ENCODE data around the gene EXD3.
"Not testable (repeated sequence)": the region's sequence is repeated elsewhere in the genome, so short reads cannot be mapped to it uniquely, and the experiment has no call there.

Gene EXD3

DNA sequence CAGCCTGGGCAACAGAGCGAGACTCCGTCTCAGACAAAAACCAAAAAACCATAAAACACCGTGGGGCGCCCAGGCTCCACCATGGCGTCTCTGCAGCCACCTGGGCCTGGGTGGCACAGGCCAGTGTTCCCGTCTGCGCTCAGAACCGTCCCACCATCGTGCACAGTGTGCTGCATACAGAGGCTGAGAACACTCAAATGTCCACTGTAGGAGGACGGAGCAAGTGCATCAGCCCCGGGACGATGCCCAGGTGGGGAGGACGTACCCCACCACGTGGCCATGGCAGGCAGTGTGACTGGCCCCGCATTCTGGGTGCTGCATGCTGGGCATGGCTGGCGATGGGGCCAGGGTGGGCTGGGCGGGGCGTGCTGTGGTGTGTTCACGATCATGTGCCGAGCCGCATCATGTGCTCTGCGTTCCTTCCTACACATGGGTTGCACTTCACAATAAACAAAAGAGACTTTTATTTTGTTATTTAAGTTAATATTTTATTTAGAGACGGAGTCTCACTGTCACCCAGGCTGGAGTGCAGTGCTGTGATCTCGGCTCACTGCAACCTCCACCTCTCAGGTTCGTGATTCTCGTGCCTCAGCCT lies 37.8 kb downstream of the EXD3 start:
- no peaks in the 10 kb centered on the region for H3K4me1 ChIP-seq (ENCODE audit: insufficient read depth, low read length)
- WGBS: 95% methylated on average over 25 of the region's 26 CpGs
- H3K4me3 ChIP-seq (ENCODE audit: low read length): no peak overlapping the region
- H3K9me3 ChIP-seq (ENCODE audit: insufficient read depth, low read depth, low read length): no peaks in the 10 kb centered on the region
- H3K27ac ChIP-seq (ENCODE audit: low read depth, low read length): no peak overlapping the region
- H3K27me3 ChIP-seq (ENCODE audit: insufficient read depth, low read length): no peaks in the 10 kb centered on the region
- no peak overlapping the region for H3K9ac ChIP-seq (ENCODE audit: low read depth, low read length)
- H3K36me3 ChIP-seq (ENCODE audit: insufficient read depth, low read length): no peaks in the 10 kb centered on the region

DNA sequence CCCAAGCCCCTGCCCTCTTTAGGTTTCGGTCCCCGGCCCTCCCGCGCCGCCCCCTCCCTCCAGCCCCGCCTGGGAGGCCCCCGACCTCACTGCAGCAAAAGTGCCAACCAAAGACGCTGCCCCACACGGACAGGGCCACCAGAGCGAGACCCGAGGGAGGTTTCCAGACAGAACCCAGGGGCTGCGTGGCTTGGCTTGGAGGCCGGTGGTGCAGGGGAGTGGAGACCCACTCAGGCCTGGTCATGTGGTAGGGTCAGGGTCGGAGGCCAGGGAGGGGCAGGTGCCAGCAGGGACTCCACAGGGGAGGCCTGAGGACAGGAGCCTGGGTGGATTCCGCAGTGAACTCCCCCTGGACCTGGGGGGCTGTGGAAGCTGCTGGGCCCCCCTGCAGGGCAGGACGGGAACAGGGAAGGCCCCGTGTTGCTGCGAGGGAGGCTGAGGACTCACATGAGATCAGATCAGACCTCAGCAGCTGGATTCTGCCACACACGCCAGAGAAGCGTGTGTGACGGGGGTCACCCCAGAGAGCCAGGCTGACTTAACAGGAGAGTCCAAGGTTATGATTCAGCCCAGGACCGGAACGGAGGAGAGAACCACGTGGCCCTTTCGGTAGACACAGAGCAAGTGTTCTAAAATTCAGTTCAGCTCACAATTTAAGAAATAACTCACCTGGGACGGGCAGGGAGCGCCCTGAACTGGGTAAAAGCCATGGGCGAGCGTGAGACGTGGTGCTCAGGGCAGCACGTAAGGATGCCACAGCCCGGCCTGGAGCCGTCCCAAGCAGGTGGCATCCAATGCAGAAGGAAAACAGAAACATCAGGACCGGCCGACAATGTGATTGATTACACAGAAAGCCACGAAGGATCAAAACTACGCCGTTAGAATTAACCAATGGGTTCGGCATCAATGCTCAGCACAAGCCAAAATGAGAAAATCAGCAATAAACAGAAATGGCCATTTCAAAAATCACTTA lies 38.9 kb downstream of the EXD3 start:
- Histone ChIP-seq H3K4me1 (ENCODE audit: insufficient read depth, low read length) (no peaks in the 10 kb centered on the region), H3K27ac (ENCODE audit: low read depth, low read length) (no peak overlapping the region), H3K4me3 (ENCODE audit: low read length) (no peak overlapping the region), H3K9me3 (ENCODE audit: insufficient read depth, low read depth, low read length) (no peaks in the 10 kb centered on the region), H3K36me3 (ENCODE audit: insufficient read depth, low read length) (no peaks in the 10 kb centered on the region), H3K9ac (ENCODE audit: low read depth, low read length) (no peak overlapping the region), H3K27me3 (ENCODE audit: insufficient read depth, low read length) (0 out of 2 replicates have a peak, but pooled peaks cover 2% of the 10 kb centered on the region)
- 90% methylated on average over 39 of the region's 39 CpGs for WGBS

DNA sequence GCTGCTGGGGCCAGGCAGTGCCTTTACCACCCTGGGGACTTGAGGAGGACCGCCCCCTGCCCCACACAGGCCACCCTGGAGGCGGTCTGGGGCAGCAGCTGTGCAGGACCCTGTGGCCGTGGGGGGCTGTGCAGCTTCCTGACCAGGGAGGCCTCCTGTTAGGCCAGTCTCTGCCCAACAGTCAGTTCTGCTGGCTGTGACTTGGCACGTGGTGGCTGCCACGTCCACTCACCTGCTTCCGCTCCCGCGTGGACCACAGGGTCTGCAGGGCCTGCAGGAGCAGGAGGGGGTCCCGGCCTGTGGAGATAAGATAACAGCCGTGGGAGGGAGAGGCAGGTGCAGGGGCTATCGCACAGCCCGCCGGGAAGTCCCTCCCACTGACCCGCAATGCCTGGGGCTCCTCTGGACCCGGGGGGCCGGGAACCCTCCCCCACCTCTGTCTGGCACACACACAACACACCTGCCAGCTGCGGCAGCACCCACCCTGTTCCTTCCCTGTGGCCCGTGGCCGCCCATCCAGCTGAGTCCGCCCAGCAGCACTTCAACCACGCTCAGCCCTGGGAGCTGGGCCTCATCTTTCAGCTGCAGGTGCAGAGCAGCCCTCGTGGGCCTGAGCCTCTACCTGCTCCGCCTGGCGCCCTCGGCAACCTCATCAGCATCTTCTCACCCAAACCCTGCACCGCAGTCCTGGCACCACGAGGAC lies 39.7 kb downstream of the EXD3 start:
- Histone ChIP-seq H3K36me3 (ENCODE audit: insufficient read depth, low read length) (no peaks in the 10 kb centered on the region), H3K27me3 (ENCODE audit: insufficient read depth, low read length) (0 out of 2 replicates have a peak, but pooled peaks cover 2% of the 10 kb centered on the region), H3K4me1 (ENCODE audit: insufficient read depth, low read length) (no peaks in the 10 kb centered on the region), H3K9ac (ENCODE audit: low read depth, low read length) (no peak overlapping the region), H3K27ac (ENCODE audit: low read depth, low read length) (no peak overlapping the region), H3K4me3 (ENCODE audit: low read length) (no peak overlapping the region), H3K9me3 (ENCODE audit: insufficient read depth, low read depth, low read length) (no peaks in the 10 kb centered on the region)
- 86% methylated on average over 27 of the region's 27 CpGs for WGBS

DNA sequence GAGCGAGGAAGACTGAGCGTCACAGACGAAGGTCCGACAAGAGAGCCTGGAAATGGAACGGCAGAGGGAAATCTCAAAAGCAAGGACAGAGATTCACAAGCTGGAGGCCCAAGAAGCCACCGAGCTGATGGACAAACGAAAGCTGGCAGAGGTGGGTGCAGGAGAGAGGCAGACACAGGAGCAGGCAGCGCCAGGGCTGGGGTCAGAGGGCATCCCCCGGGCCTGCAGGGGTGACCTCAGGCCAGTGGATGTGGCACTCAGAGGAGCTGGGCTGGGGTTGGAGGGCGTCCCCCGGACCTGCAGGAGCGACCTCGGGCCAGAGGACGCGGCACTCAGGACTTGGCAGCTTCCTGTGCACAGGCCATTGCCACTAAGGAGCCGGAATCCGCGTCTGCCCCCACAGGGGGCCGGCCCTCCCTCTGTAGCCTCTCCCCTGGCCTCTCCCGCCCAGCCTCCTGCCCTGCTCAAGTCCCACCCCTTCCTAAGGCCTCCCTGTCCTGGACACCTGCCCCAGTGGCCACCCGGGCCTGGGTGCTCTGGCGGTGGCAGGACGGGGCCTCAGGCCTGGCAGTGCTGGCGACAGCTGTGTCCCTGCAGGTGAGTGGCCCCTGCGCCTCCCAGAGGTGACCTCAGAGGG lies 40.4 kb downstream of the EXD3 start:
- no peaks in the 10 kb centered on the region for H3K36me3 ChIP-seq (ENCODE audit: insufficient read depth, low read length)
- no peaks in the 10 kb centered on the region for H3K4me1 ChIP-seq (ENCODE audit: insufficient read depth, low read length)
- 0 out of 2 replicates have a peak, but pooled peaks cover 2% of the 10 kb centered on the region for H3K27me3 ChIP-seq (ENCODE audit: insufficient read depth, low read length)
- H3K9me3 ChIP-seq (ENCODE audit: insufficient read depth, low read depth, low read length): no peaks in the 10 kb centered on the region
- no peak overlapping the region for H3K27ac ChIP-seq (ENCODE audit: low read depth, low read length)
- WGBS: 78% methylated on average over 25 of the region's 25 CpGs
- H3K9ac ChIP-seq (ENCODE audit: low read depth, low read length): no peak overlapping the region
- no peak overlapping the region for H3K4me3 ChIP-seq (ENCODE audit: low read length)

DNA sequence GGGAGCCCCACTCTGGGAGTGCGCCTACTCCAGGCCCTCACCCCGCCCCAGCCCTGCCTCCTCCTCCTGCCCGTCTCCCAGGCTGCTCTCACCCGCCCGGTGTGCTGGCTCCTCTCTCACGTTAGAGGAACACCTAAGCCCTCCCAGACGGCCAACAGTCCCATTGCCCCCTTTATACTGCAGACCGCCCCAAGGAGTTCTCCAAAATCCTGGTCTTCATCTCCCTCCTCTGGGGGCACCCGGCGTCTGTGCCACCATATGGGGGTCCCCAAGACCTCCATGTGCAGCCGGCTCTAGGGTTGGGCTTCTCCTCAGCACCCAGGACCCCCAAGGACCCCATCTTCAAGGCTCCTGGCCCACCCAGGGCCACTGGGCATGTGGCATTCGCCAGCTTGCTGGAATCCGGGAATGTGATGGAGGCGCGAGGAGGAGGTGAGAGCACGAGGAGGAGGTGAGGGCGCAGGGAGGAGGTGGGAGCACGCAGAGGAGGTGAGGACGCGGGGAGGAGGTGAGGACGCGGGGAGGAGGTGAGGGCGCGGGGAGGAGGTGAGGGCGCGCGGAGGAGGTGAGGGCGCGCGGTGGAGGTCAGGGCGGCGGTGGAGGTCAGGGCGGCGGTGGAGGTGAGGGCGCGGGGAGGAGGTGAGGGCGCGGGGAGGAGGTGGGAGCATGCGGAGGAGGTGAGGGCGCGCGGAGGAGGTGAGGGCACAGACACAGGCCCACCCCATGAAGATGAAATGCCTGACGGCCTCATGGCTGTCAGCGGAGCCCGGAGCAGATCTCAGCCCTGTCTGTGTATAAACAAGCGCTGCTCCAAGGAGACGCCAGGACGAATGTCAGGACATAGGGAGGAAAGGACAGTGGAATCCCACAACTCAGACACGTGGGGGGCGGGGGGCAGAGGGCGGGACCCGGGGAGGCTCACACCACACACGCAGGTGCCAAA lies 41.2 kb downstream of the EXD3 start:
- WGBS: 89% methylated on average over 53 of the region's 53 CpGs
- Histone ChIP-seq H3K9ac (ENCODE audit: low read depth, low read length) (no peak overlapping the region), H3K36me3 (ENCODE audit: insufficient read depth, low read length) (no peaks in the 10 kb centered on the region), H3K27ac (ENCODE audit: low read depth, low read length) (no peak overlapping the region), H3K27me3 (ENCODE audit: insufficient read depth, low read length) (0 out of 2 replicates have a peak, but pooled peaks cover 2% of the 10 kb centered on the region), H3K4me3 (ENCODE audit: low read length) (no peak overlapping the region), H3K9me3 (ENCODE audit: insufficient read depth, low read depth, low read length) (no peaks in the 10 kb centered on the region), H3K4me1 (ENCODE audit: insufficient read depth, low read length) (no peaks in the 10 kb centered on the region)

DNA sequence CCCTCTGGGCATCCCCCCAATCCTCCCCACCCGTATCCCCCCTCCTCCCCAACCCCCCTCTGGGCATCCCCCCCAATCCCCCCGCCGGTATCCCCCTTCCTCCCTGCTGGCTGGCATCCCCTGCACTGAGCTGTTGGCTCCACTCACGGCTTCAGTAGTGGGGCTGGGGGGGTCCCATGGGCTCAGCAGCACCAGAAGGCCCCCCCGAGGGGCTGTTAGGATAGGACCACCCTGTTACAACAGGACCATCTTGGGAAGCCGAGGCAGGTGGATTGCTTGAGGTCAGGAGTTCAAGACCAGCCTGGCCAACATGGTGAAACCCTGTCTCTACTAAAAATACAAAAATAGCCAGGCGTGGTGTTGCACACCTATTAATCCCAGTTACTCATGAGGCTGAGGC lies 42.4 kb downstream of the EXD3 start:
- 91% methylated on average over 4 of the region's 7 CpGs for WGBS
- Histone ChIP-seq H3K36me3 (ENCODE audit: insufficient read depth, low read length) (no peaks in the 10 kb centered on the region), H3K27me3 (ENCODE audit: insufficient read depth, low read length) (0 out of 2 replicates have a peak, but pooled peaks cover 2% of the 10 kb centered on the region), H3K9me3 (ENCODE audit: insufficient read depth, low read depth, low read length) (no peaks in the 10 kb centered on the region), H3K4me3 (ENCODE audit: low read length) (no peak overlapping the region), H3K4me1 (ENCODE audit: insufficient read depth, low read length) (no peaks in the 10 kb centered on the region), H3K27ac (ENCODE audit: low read depth, low read length) (no peak overlapping the region), H3K9ac (ENCODE audit: low read depth, low read length) (no peak overlapping the region)

DNA sequence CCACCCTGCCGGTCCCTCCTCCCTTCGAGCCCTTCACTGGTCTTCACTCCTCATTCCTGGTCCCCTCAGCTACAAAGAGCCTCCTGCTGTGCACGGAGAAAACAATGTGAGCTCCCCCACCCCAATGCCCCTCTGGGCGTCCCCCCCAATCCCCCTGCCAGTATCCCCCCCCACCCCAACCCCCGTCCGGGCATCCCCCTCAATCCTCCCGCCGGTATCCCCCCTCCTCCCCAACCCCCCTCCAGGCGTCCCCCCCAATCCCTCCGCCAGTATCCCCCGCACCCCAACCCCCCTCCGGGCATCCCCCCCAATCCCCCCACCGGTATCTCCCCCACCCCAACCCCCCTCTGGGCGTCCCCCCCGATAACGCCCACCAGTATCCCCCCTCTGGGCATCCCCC lies 42.8 kb downstream of the EXD3 start:
- no peaks in the 10 kb centered on the region for H3K9me3 ChIP-seq (ENCODE audit: insufficient read depth, low read depth, low read length)
- WGBS: 90% methylated on average over 2 of the region's 16 CpGs

DNA sequence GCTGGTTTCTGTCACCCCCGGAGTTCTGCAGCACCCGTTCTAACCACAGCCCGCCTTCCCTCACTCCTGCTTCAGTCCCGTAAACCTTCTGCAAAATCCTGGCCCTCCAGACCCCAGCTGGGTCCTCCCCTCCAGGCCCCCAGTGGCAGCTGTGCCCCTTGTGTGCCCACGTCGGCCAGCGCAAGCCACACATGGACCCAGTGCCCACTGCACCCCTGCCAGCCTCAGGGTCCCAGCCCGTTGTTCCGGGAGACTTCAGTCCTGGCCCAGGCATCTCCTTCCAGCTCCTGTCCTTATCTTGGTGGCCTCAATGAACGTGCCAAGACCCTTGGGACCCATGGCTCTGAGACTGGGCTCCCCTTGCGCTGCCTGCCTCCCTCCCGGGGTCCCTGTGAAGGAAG lies 43.2 kb downstream of the EXD3 start:
- Histone ChIP-seq H3K27ac (ENCODE audit: low read depth, low read length) (no peak overlapping the region), H3K4me1 (ENCODE audit: insufficient read depth, low read length) (no peaks in the 10 kb centered on the region), H3K27me3 (ENCODE audit: insufficient read depth, low read length) (0 out of 2 replicates have a peak, but pooled peaks cover 2% of the 10 kb centered on the region), H3K9ac (ENCODE audit: low read depth, low read length) (no peak overlapping the region), H3K9me3 (ENCODE audit: insufficient read depth, low read depth, low read length) (no peaks in the 10 kb centered on the region), H3K4me3 (ENCODE audit: low read length) (no peak overlapping the region), H3K36me3 (ENCODE audit: insufficient read depth, low read length) (no peaks in the 10 kb centered on the region)
- WGBS: 90% methylated on average over 12 of the region's 12 CpGs

More for the DNA sequence above, 42.8 kb downstream of the EXD3 start:
- H3K27ac ChIP-seq (ENCODE audit: low read depth, low read length): no peak overlapping the region
- H3K4me1 ChIP-seq (ENCODE audit: insufficient read depth, low read length): no peaks in the 10 kb centered on the region
- no peak overlapping the region for H3K9ac ChIP-seq (ENCODE audit: low read depth, low read length)
- no peaks in the 10 kb centered on the region for H3K36me3 ChIP-seq (ENCODE audit: insufficient read depth, low read length)
- 0 out of 2 replicates have a peak, but pooled peaks cover 2% of the 10 kb centered on the region for H3K27me3 ChIP-seq (ENCODE audit: insufficient read depth, low read length)
- H3K4me3 ChIP-seq (ENCODE audit: low read length): no peak overlapping the region

DNA sequence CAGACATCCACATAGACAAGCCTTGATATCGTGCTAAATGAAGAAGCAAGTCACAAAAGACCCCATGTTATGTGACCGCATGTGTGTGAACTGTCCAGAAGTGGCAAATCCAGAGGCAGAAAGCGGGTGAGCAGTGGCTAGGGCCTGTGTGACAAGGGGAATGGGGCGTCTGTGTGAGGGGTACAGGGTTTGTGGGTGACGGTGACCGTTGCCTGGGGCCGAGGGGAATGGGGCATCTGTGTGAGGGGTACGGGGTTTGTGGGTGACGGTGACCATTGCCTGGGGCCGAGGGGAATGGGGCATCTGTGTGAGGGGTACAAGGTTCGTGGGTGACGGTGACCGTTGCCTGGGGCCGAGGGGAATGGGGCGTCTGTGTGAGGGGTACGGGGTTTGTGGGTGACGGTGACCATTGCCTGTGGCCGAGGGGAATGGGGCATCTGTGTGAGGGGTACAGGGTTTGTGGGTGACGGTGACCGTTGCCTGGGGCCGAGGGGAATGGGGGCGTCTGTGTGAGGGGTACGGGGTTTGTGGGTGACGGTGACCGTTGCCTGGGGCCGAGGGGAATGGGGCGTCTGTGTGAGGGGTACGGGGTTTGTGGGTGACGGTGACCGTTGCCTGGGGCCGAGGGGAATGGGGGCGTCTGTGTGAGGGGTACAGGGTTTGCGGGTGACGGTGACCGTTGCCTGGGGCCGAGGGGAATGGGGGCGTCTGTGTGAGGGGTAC lies 44.1 kb downstream of the EXD3 start:
- not testable (repeated sequence) for H3K9me3 ChIP-seq (ENCODE audit: insufficient read depth, low read depth, low read length); H3K4me1 ChIP-seq (ENCODE audit: insufficient read depth, low read length); H3K4me3 ChIP-seq (ENCODE audit: low read length); H3K27ac ChIP-seq (ENCODE audit: low read depth, low read length); H3K9ac ChIP-seq (ENCODE audit: low read depth, low read length); H3K36me3 ChIP-seq (ENCODE audit: insufficient read depth, low read length); H3K27me3 ChIP-seq (ENCODE audit: insufficient read depth, low read length)
- WGBS: 94% methylated on average over 24 of the region's 37 CpGs
